Astrocyte (in vitro differentiated cells and primary cell): ENCODE data around the gene EXD3. TPM values are rescaled to one million over a fixed set of nuclear protein-coding genes. Genes with fewer than 3 reads are reported as not detected.

Experiments
- DNase-seq: peaks from one replicate; pipeline ENCODE4 v3.0.0-alpha.2; 2010; ENCODE audit warnings: low read depth
- FAIRE-seq: peaks from 2 replicates; lab custom pipeline; 2011; peaks lifted over from hg19 to GRCh38; lab: Jason Lieb, UNC
- H2AFZ ChIP-seq: 2 replicates; pipeline ENCODE4 v1.6.0; 2012; ENCODE audit warnings: low read depth, low read length, inconsistent platforms
- H3K27ac ChIP-seq: 2 replicates; pipeline ENCODE4 v1.5.1; 2011; ENCODE audit warnings: low read depth, low read length, inconsistent platforms
- H3K27me3 ChIP-seq: 2 replicates; pipeline ENCODE4 v1.6.0; 2011; ENCODE audit warnings: low read length, inconsistent platforms; ENCODE audit not compliant: insufficient read depth
- H3K36me3 ChIP-seq: 2 replicates; pipeline ENCODE4 v1.5.1; 2011; ENCODE audit warnings: low read length, inconsistent platforms; ENCODE audit not compliant: insufficient read depth
- H3K4me1 ChIP-seq: 2 replicates; pipeline ENCODE4 v1.5.1; 2011; ENCODE audit warnings: low read length, inconsistent platforms; ENCODE audit not compliant: insufficient read depth
- H3K4me2 ChIP-seq: 2 replicates; pipeline ENCODE4 v1.6.0; 2012; ENCODE audit warnings: low read length, inconsistent platforms
- H3K4me3 ChIP-seq: 2 replicates; pipeline ENCODE4 v1.5.1; 2011; ENCODE audit warnings: low read depth, mild to moderate bottlenecking, low read length, inconsistent platforms; ENCODE audit not compliant: insufficient read depth
- H3K79me2 ChIP-seq: 2 replicates; pipeline ENCODE4 v1.6.0; 2012; ENCODE audit warnings: mild to moderate bottlenecking, low read length, inconsistent platforms; ENCODE audit not compliant: insufficient read depth
- H3K9ac ChIP-seq: 2 replicates; pipeline ENCODE4 v1.6.0; 2012; ENCODE audit warnings: mild to moderate bottlenecking, low read length, inconsistent platforms
- H3K9me3 ChIP-seq: 2 replicates; pipeline ENCODE4 v1.5.1; 2012; ENCODE audit warnings: low read depth, mild to moderate bottlenecking, low read length, inconsistent platforms; ENCODE audit not compliant: insufficient read depth
- H4K20me1 ChIP-seq: 2 replicates; pipeline ENCODE4 v1.6.0; 2012; ENCODE audit warnings: low read length, inconsistent platforms; ENCODE audit not compliant: insufficient read depth
- H3K27ac Mint-ChIP-seq: one replicate; pipeline ENCODE4 v1.8.0; 2021; ENCODE audit warnings: mild to moderate bottlenecking, mixed read lengths; ENCODE audit not compliant: unreplicated experiment
- H3K27me3 Mint-ChIP-seq: one replicate; pipeline ENCODE4 v1.8.0; 2021; ENCODE audit warnings: low read depth, mixed read lengths; ENCODE audit not compliant: unreplicated experiment
- H3K36me3 Mint-ChIP-seq: one replicate; pipeline ENCODE4 v1.8.0; 2021; ENCODE audit warnings: low read depth, mixed read lengths; ENCODE audit not compliant: unreplicated experiment
- H3K4me1 Mint-ChIP-seq: one replicate; pipeline ENCODE4 v1.8.0; 2021; ENCODE audit warnings: low read depth, mixed read lengths; ENCODE audit not compliant: unreplicated experiment
- H3K4me3 Mint-ChIP-seq: one replicate; pipeline ENCODE4 v1.8.0; 2021; ENCODE audit warnings: mild to moderate bottlenecking, moderate library complexity, mixed read lengths; ENCODE audit not compliant: unreplicated experiment
- H3K9me3 Mint-ChIP-seq: one replicate; pipeline ENCODE4 v1.8.0; 2021; ENCODE audit warnings: mild to moderate bottlenecking, mixed read lengths; ENCODE audit not compliant: unreplicated experiment
- CTCF ChIP-seq: IDR thresholded peaks from 2 replicates; pipeline ENCODE4 v1.5.1; 2011; ENCODE audit warnings: low read depth, mild to moderate bottlenecking, inconsistent platforms, low read length, moderate library complexity; ENCODE audit not compliant: insufficient read depth
- EZH2 ChIP-seq: IDR thresholded peaks from 2 replicates; pipeline ENCODE4 v1.6.1; 2012; ENCODE audit warnings: mild to moderate bottlenecking, low read length, inconsistent platforms; ENCODE audit not compliant: insufficient read depth
- total RNA-seq: library from RNA; stranded (reverse); gene quantifications from 2 replicates; pipeline ENCODE4 v1.2.1, GENCODE V29; 2021

Gene EXD3
- total RNA-seq, 1 donor from 2014 or later, result 8.5 TPM

DNA sequence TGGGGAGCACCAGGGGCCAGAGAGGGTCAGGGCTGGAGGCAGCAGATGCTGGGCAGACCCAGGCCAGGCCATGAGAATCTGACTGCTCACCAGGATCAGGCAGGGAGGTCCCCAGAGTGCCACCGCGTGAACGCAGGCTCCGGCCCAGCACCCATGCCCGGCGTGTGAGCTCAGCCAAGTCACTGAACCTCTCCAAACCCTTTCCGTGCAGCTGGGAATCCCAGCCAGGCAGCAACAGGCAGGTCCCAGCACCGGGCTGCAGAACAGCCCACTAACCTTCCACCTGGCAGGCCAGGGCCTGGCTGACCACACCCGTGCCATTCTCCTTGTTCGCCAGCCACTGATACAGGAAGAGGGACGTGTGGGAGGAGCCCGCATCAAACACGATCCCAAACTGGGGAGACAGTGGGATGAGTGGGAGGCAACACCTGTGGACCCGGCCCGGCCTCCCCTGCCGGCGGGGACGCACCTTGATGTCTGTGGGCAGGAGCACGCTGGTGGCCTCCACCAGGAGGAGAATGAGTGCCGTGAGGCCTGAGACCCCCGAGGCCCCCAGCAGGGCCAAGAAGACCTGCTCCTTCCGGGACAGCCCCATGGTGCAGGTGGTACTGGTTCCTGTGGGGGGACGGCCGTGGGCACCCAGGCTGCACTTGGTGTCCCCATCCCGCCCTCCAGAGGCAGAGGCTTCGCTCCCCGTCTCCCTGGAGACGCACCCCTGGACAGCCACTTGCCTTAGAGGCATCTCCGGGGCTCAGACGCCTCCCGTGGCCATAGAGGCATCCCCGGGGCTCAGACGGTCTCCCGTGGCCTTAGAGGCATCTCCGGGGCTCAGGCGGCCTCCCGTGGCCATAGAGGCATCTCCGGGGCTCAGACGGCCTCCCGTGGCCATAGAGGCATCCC is 15.0 kb upstream of the EXD3 start:
- Histone ChIP-seq H3K9ac (no peak overlapping the region), H3K4me2 (no peak overlapping the region), H2AFZ (no peak overlapping the region), H3K4me3 (no peak overlapping the region), H3K36me3 (no peaks in the 10 kb centered on the region), H4K20me1 (no peaks in the 10 kb centered on the region), H3K27ac (no peak overlapping the region), H3K79me2 (no peaks in the 10 kb centered on the region), H3K4me1 (peaks cover 7% of the 10 kb centered on the region), H3K9me3 (no peaks in the 10 kb centered on the region), H3K27me3 (peaks cover 3% of the 10 kb centered on the region)
- H3K4me1 Mint-ChIP-seq, result no peaks in the 10 kb centered on the region
- H3K9me3 Mint-ChIP-seq, result no peaks in the 10 kb centered on the region
- no peak overlapping the region for H3K4me3 Mint-ChIP-seq
- no peaks in the 10 kb centered on the region for H3K36me3 Mint-ChIP-seq
- no peak for TF ChIP-seq EZH2
- TF ChIP-seq CTCF, result no peak
- H3K27ac Mint-ChIP-seq, result no peak overlapping the region
- FAIRE-seq (no peak), DNase-seq (no peak)
- H3K27me3 Mint-ChIP-seq, result peaks cover 11% of the 10 kb centered on the region

DNA sequence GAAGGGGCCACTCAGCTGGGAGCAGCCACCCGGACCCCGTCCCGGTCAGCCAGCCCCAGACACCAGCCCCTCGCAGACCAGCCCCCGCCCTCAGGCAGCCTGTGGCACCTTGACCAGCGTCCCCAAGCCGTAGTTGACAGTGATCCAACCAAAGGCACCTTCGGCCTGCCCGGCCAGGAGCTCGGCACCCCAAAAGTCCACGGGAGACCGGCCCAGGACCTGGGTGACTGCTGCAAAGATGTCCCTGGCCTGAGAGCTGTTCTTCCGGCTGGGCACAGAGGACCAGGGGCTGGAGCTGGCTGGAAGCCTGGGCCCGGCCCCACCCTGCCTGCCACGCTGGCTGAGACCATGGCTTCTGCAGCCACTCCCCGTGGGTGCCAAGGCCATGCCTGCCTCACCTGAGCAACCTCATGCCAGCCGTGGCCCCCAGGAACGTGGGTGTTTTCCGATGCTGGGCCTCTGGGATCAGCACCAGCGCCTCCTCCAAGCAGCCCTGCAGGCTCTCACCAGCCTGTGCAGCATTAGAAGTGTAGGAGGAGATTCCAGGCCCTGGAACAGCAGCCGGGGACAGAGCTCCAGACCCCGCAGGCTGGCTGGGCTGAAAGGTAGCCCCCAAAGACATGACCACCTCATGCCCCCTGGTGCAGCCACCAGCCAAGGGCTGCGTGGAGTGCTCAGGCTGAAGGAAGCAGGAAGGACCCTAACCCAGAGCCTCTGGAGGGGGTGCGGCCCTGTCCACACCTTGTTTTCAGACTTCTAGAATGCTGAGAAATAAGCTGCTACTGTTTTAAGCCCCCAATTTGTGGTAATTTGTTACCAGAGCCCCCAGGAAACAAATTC is 14.0 kb upstream of the EXD3 start:
- no peak overlapping the region for H3K4me2 ChIP-seq
- no peaks in the 10 kb centered on the region for H3K27me3 ChIP-seq
- peaks cover 7% of the 10 kb centered on the region for H3K4me1 ChIP-seq
- Mint-ChIP-seq H3K4me1 (no peaks in the 10 kb centered on the region), H3K27ac (no peak overlapping the region), H3K36me3 (no peaks in the 10 kb centered on the region), H3K9me3 (no peaks in the 10 kb centered on the region), H3K27me3 (peaks cover 10% of the 10 kb centered on the region), H3K4me3 (no peak overlapping the region)
- no peak for DNase-seq
- H3K79me2 ChIP-seq, result no peaks in the 10 kb centered on the region
- no peak overlapping the region for H3K9ac ChIP-seq
- H4K20me1 ChIP-seq, result no peaks in the 10 kb centered on the region
- no peaks in the 10 kb centered on the region for H3K36me3 ChIP-seq
- no peaks in the 10 kb centered on the region for H3K9me3 ChIP-seq
- TF ChIP-seq EZH2 (no peak), CTCF (no peak)
- H3K4me3 ChIP-seq, result no peak overlapping the region
- no peak for FAIRE-seq
- H2AFZ ChIP-seq, result no peak overlapping the region
- H3K27ac ChIP-seq, result no peak overlapping the region
